GM12878 (cell line): ENCODE data around the gene C4BPB. TPM values are rescaled to one million over a fixed set of nuclear protein-coding genes. Genes with fewer than 3 reads are reported as not detected.
A peak's percentile ranks its signal among the peaks of the same experiment; 100 is the strongest.

ENCODE experiments used
- ATAC-seq: fragments of 200-7000 bp; cut with Tn5 transposase; 3 replicates; pipeline ENCODE4 v1.9.1; 2020; ENCODE audit warnings: mild to moderate bottlenecking, moderate library complexity
- BruUV-seq: library from RNA; stranded (reverse); fragments of 400-500 nt; replicated peaks from 2 replicates; lab custom pipeline; 2021; lab: Mats Ljungman, UMichigan
- CTCF ChIA-PET: fragments of 300-600 bp; sonication (Branson Sonifier 250); formaldehyde crosslinking; extraction: SDS; loops from one replicate; lab custom pipeline; 2021; ENCODE audit warnings: inconsistent platforms; lab: Yijun Ruan, JAX
- POLR2A ChIA-PET: fragments of 350-600 bp; formaldehyde crosslinking; extraction: SDS; loops from one replicate; lab custom pipeline; 2021; ENCODE audit warnings: inconsistent platforms; lab: Charles Lee
- RAD21 ChIA-PET: fragments of 300-600 bp; sonication (Branson Sonifier 250); formaldehyde crosslinking; loops from one replicate; lab custom pipeline; 2023; ENCODE audit warnings: antibody characterized with exemption; ENCODE audit not compliant: unreplicated experiment; lab: Charles Lee
- SMC1A ChIA-PET: fragments of 300-600 bp; sonication (Branson Sonifier 250); formaldehyde crosslinking; loops from one replicate; lab custom pipeline; 2023; ENCODE audit not compliant: unreplicated experiment, uncharacterized antibody; lab: Charles Lee
- DNase-seq: peaks from one replicate; pipeline ENCODE4 v3.0.0-alpha.2; 2011; ENCODE audit warnings: low read depth, low spot score
- FAIRE-seq: peaks from 3 replicates; lab custom pipeline; 2011; peaks lifted over from hg19 to GRCh38; lab: Jason Lieb, UNC
- H2AFZ ChIP-seq: 2 replicates; pipeline ENCODE4 v1.6.0; 2011; ENCODE audit warnings: low read depth, low read length, control low read depth; ENCODE audit not compliant: control insufficient read depth
- H3K27ac ChIP-seq: 2 replicates; pipeline ENCODE4 v1.5.1; 2011; ENCODE audit warnings: control low read depth; ENCODE audit not compliant: control insufficient read depth, insufficient read depth
- H3K27me3 ChIP-seq, 2 experiments: replicated peaks in 1 of 2; 2 replicates each; pipeline versions ENCODE4 v1.6.0 to v1.6.1; 2011; ENCODE audit warnings: low read length in 1 of 2; ENCODE audit not compliant: control insufficient read depth in 2 of 2, insufficient read depth in 2 of 2
- H3K36me3 ChIP-seq, 2 experiments: 2 replicates each; pipeline ENCODE4 v1.5.1; 2011; ENCODE audit warnings: low read length in 1 of 2; ENCODE audit not compliant: control insufficient read depth in 2 of 2, insufficient read depth in 2 of 2
- H3K4me1 ChIP-seq: 2 replicates; pipeline ENCODE4 v1.6.1; 2011; ENCODE audit warnings: mild to moderate bottlenecking, low read length, moderate library complexity, mixed read lengths; ENCODE audit not compliant: control insufficient read depth, insufficient read depth
- H3K4me2 ChIP-seq: 2 replicates; pipeline ENCODE4 v1.6.0; 2011; ENCODE audit warnings: control low read depth; ENCODE audit not compliant: control insufficient read depth, insufficient read depth
- H3K4me3 ChIP-seq: fragments of 200-600 bp; sonication (generic); 2 replicates; pipeline ENCODE4 v1.5.1; 2016
- H3K79me2 ChIP-seq: 2 replicates; pipeline ENCODE4 v1.6.0; 2011; ENCODE audit warnings: low read length; ENCODE audit not compliant: control insufficient read depth, insufficient read depth
- H3K9ac ChIP-seq: 2 replicates; pipeline ENCODE4 v1.8.0; 2011; ENCODE audit warnings: low read length, control low read depth, mixed read lengths; ENCODE audit not compliant: control insufficient read depth, insufficient read depth
- H3K9me3 ChIP-seq: replicated peaks from 3 replicates; pipeline ENCODE4 v1.5.1; 2011; ENCODE audit warnings: mild to moderate bottlenecking, low read length; ENCODE audit not compliant: control insufficient read depth, insufficient read depth
- H4K20me1 ChIP-seq: 2 replicates; pipeline ENCODE4 v1.6.0; 2011; ENCODE audit not compliant: control insufficient read depth, insufficient read depth
- EED ChIP-seq: sonication (generic); IDR thresholded peaks from 2 replicates; pipeline ENCODE4 v1.6.1; 2016; ENCODE audit warnings: antibody characterized with exemption, low read depth
- NR2F1 ChIP-seq: fragments of 450-650 bp; conservative IDR thresholded peaks from 2 replicates; pipeline ENCODE4 v1.6.1; 2017; ENCODE audit warnings: mild to moderate bottlenecking
- POLR2AphosphoS2 ChIP-seq: IDR thresholded peaks from 2 replicates; pipeline ENCODE4 v1.6.1; 2011; ENCODE audit warnings: low read depth, mild to moderate bottlenecking, low read length, improper control_type of control experiment, moderate library complexity
- ZNF687 ChIP-seq: fragments of 450-650 bp; IDR thresholded peaks from 2 replicates; pipeline ENCODE4 v1.6.1; 2017; ENCODE audit warnings: mild to moderate bottlenecking, moderate library complexity
- WGBS: methylation state at CpG from one replicate; pipeline ENCODE4 v1.1.6; 2016; ENCODE audit warnings: low lambda C conversion rate; ENCODE audit not compliant: insufficient replicate concordance, insufficient coverage; ENCODE audit errors: missing lambda C conversion rate; 5-methylcytosine and 5-hydroxymethylcytosine counted together
- in situ Hi-C: fragments of 300-500 bp; cut with MboI; formaldehyde crosslinking; loops from 9 replicates; pipeline ENCODE4 v1.14.3; 2018; ENCODE audit warnings: mixed read lengths
- intact Hi-C: fragments of 100-400 bp; cut with micrococcal nuclease; formaldehyde crosslinking; loops from one replicate; pipeline ENCODE4 v1.14.2; 2022; ENCODE audit not compliant: unreplicated experiment
- polyA plus RNA-seq, 11 experiments: library from polyadenylated mRNA; depleted of rRNA in 4 of 11; unstranded in 6 of 11; stranded (reverse) in 5 of 11; fragments of >200 nt; fragmentation: Nextera tagmentation in 4 of 11; fragmentation: Illumina TruSeq in 1 of 11; extraction: Ambion mirVana in 4 of 11; extraction: Trizol in 1 of 11; gene quantifications; 1 replicate in 1 of 11; 2 replicates in 10 of 11; pipeline versions ENCODE4 v1.2.1 to v1.2.3, GENCODE V29; 2011 to 2016; ENCODE audit warnings: inconsistent platforms in 2 of 11, missing spikeins in 2 of 11, low read depth in 1 of 11
- total RNA-seq, 4 experiments: library from RNA; depleted of rRNA in 3 of 4; stranded (reverse); fragments of >200 nt in 3 of 4; fragmentation: Illumina TruSeq in 1 of 4; extraction: Trizol in 1 of 4; gene quantifications; 2 replicates each; pipeline versions ENCODE4 v1.2.1 to v1.2.3, GENCODE V29; 2013 to 2021
- TF ChIP-seq, protein P1 (sequence below): IDR thresholded peaks from 2 replicates; pipeline ENCODE4 v1.6.1; 2012; ENCODE audit warnings: mild to moderate bottlenecking, low read depth, low read length

Gene C4BPB
- total and polyA plus RNA-seq, 10 of the 15 experiments (the other 5 are each of a cell fraction or from before 2014, with no cell fraction given): 0.31 to 1.2 (median 0.53) TPM; not detected in 1

DNA sequence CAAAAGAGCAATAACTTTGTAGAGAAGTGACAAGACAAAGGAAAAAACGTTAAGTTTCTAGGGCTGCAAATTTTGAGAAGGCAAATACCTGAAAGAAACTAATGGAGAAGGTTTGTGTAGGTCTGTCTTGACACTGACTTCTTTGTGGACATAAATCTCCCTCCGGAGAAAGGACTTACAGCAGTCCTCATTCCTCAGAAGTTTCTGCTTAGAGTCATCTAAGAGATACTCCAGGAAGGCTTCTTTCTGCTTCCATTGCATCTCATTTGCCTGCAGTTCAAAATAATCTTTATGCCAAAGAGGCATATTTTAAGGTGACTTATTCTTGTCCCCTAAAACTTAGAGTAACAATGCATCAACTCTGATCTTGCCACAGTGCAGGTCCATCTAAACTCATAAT, 4.4 kb upstream of the C4BPB start:
- POLR2A ChIA-PET: no interaction called here
- H3K4me3 ChIP-seq: no peak overlapping the region
- no peak overlapping the region for H3K27ac ChIP-seq
- CTCF ChIA-PET: interaction anchor here (0.7 to 8.3 kb wide), 36 partner anchors 9 to 453 kb away, joined by 3 to 154 read pairs (median 4); partner anchors contain the start of genes C1orf116, CD55, CR1 and PFKFB2
- intact Hi-C loops: loop anchor here (1.0 to 5.0 kb wide), 3 partner anchors 238 to 415 kb away; partner anchors contain the start of gene CD55
- WGBS: 39% methylated on average over 2 of the region's 2 CpGs
- peaks cover 4% of the 10 kb centered on the region; the same call in 1 of the 2 replicates for H3K4me1 ChIP-seq
- in situ Hi-C loops: no loop called here
- no peaks in the 10 kb centered on the region for H4K20me1 ChIP-seq
- SMC1A ChIA-PET: interaction anchor here (0.5 to 7.3 kb wide), 28 partner anchors 9 to 435 kb away, joined by 3 to 69 read pairs (median 4); partner anchors contain the start of genes CR1, PFKFB2 and YOD1
- H3K79me2 ChIP-seq: no peaks in the 10 kb centered on the region
- H3K27me3 ChIP-seq: no peaks in the 10 kb centered on the region
- no peaks in the 10 kb centered on the region for H3K36me3 ChIP-seq
- no peak overlapping the region for H3K9ac ChIP-seq
- H3K4me2 ChIP-seq: no peak overlapping the region
- RAD21 ChIA-PET: interaction anchor here (0.8 to 3.6 kb wide), 17 partner anchors 9 to 417 kb away, joined by 3 to 54 read pairs (median 4); partner anchors contain the start of genes CD55 and CR1
- peak; percentile 17; the same call in 2 of the 3 replicates for ATAC-seq
- H2AFZ ChIP-seq: no peak overlapping the region
- TF ChIP-seq EED (no peak), POLR2AphosphoS2 (no peak), NR2F1 (no peak), ZNF687 (no peak)
- TF ChIP-seq, protein P1, sequence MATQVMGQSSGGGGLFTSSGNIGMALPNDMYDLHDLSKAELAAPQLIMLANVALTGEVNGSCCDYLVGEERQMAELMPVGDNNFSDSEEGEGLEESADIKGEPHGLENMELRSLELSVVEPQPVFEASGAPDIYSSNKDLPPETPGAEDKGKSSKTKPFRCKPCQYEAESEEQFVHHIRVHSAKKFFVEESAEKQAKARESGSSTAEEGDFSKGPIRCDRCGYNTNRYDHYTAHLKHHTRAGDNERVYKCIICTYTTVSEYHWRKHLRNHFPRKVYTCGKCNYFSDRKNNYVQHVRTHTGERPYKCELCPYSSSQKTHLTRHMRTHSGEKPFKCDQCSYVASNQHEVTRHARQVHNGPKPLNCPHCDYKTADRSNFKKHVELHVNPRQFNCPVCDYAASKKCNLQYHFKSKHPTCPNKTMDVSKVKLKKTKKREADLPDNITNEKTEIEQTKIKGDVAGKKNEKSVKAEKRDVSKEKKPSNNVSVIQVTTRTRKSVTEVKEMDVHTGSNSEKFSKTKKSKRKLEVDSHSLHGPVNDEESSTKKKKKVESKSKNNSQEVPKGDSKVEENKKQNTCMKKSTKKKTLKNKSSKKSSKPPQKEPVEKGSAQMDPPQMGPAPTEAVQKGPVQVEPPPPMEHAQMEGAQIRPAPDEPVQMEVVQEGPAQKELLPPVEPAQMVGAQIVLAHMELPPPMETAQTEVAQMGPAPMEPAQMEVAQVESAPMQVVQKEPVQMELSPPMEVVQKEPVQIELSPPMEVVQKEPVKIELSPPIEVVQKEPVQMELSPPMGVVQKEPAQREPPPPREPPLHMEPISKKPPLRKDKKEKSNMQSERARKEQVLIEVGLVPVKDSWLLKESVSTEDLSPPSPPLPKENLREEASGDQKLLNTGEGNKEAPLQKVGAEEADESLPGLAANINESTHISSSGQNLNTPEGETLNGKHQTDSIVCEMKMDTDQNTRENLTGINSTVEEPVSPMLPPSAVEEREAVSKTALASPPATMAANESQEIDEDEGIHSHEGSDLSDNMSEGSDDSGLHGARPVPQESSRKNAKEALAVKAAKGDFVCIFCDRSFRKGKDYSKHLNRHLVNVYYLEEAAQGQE: no peak
- TF ChIP-seq, all 136 proteins: peak for 0
- FAIRE-seq (no peak), DNase-seq (no peak)
- H3K9me3 ChIP-seq: no peaks in the 10 kb centered on the region
- BruUV-seq: no TSS peak
